HL-60 (cell line): ENCODE data around the gene TRMT61B.

Experiments
- DNase-seq, 2 experiments: peaks; one replicate each; pipeline ENCODE4 v3.0.0-alpha.2; 2010 to 2020; ENCODE audit warnings: low read depth in 1 of 2, low spot score in 1 of 2
- H3K27ac ChIP-seq: fragments of 250-450 bp; sonication (Bioruptor Pico); replicated peaks from 2 replicates; pipeline ENCODE4 v1.5.1; 2020; ENCODE audit warnings: mild to moderate bottlenecking, moderate library complexity
- H3K27me3 ChIP-seq: fragments of 250-450 bp; sonication (Bioruptor Pico); 2 replicates; pipeline ENCODE4 v1.5.1; 2021; ENCODE audit warnings: mild to moderate bottlenecking, moderate library complexity; ENCODE audit not compliant: insufficient read depth, poor library complexity, severe bottlenecking
- H3K4me3 ChIP-seq: replicated peaks from 2 replicates; pipeline ENCODE4 v1.5.1; 2011; ENCODE audit warnings: mild to moderate bottlenecking, control low read depth, low read length; ENCODE audit not compliant: insufficient read depth
- CTCF ChIP-seq: IDR thresholded peaks from one replicate; pipeline ENCODE4 v1.5.1; 2011; ENCODE audit warnings: low read length, control low read depth, inconsistent platforms; ENCODE audit not compliant: insufficient read depth
- GABPA ChIP-seq: IDR thresholded peaks from 2 replicates; pipeline ENCODE4 v1.6.1; 2012; ENCODE audit warnings: low read depth
- POLR2AphosphoS5 ChIP-seq: IDR thresholded peaks from 2 replicates; pipeline ENCODE4 v1.6.1; 2012; ENCODE audit warnings: low read depth
- REST ChIP-seq: IDR thresholded peaks from 2 replicates; pipeline ENCODE4 v1.6.1; 2012; ENCODE audit warnings: low read depth; ENCODE audit not compliant: insufficient replicate concordance
- SPI1 ChIP-seq: IDR thresholded peaks from 2 replicates; pipeline ENCODE4 v1.6.1; 2012; ENCODE audit warnings: low read depth, mild to moderate bottlenecking, borderline replicate concordance

The TRMT61B gene

GRCh38 chr2:28818053-28818452 lies 52.1 kb downstream of the TRMT61B start:
- no peak for DNase-seq

GRCh38 chr2:28810384-28811285 lies 59.5 kb downstream of the TRMT61B start, which contains the start of gene SPDYA:
Gene SPDYA, plus strand, starts transcription at chr2:28810834. Its CDS starts 5,181 bp downstream, at chr2:28816015.
- Histone ChIP-seq H3K27me3 (no peaks in the 10 kb centered on the region), H3K27ac (peak within 1 kb of the TSS; percentile 49), H3K4me3 (peak within 1 kb of the TSS; percentile 47)
- peak; percentile 17; the same call in 1 of the 2 replicates for TF ChIP-seq SPI1
- TF ChIP-seq CTCF, result no peak
- no peak for TF ChIP-seq REST
- peak; percentile 48; the same call in 1 of the 2 replicates for TF ChIP-seq POLR2AphosphoS5
- TF ChIP-seq GABPA, result no peak
- peak; percentile 43 to 80 for DNase-seq

More at GRCh38 chr2:28818053-28818452, 52.1 kb downstream of the TRMT61B start:
- TF ChIP-seq REST (no peak), POLR2AphosphoS5 (no peak), CTCF (no peak)
- H3K4me3 ChIP-seq, result no peak overlapping the region
- H3K27me3 ChIP-seq, result no peaks in the 10 kb centered on the region
- H3K27ac ChIP-seq, result no peak overlapping the region

DNA sequence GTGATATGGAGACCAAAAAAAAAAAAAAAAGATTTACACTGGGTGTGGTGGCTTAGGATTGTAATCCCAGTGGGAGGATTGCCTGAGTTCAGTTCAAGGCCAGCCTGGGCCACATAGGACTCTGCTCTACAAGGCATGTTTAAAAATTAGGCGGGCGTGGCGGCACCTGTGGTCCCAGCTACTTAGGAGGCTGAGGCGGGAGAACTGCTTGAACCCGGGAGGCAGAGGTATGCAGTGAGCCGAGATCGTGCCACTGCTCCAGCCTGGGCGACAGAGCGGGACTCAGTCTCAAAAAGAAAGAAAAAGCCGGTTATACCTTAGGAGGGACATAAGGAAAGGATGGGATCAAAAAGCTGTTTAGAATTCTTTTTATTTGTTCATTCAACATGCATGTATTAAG lies 60.2 kb downstream of the TRMT61B start:
- Histone ChIP-seq H3K4me3 (peak overlapping the region; percentile 47), H3K27ac (peak overlapping the region; percentile 49), H3K27me3 (no peaks in the 10 kb centered on the region)
- TF ChIP-seq POLR2AphosphoS5 (no peak), GABPA (no peak), CTCF (no peak)
- no peak for DNase-seq
